Activated CD4-positive, alpha-beta T cell treated with anti-CD3 and anti-CD28 coated beads, Interleukin-2, amount 10 ng/mL, durations not matched to agents 7 days and 5 days (primary cell): ENCODE results near the gene EMID1. TPM values are rescaled to one million over a fixed set of nuclear protein-coding genes. Genes with fewer than 3 reads are reported as not detected.

Experiments
- CTCF ChIA-PET: fragments of 350-600 bp; sonication (Branson Sonifier 250); formaldehyde crosslinking; loops from one replicate; lab custom pipeline; 2021; ENCODE audit warnings: antibody characterized with exemption; lab: Charles Lee
- POLR2A ChIA-PET: fragments of 350-600 bp; sonication (Branson Sonifier 250); formaldehyde crosslinking; loops from one replicate; lab custom pipeline; 2021; ENCODE audit warnings: antibody characterized with exemption; lab: Charles Lee
- DNase-seq: peaks from one replicate; pipeline ENCODE4 v3.0.0-alpha.2; 2020
- H3K27ac Mint-ChIP-seq: one replicate; pipeline ENCODE4 v1.8.0; 2021; ENCODE audit warnings: mild to moderate bottlenecking, moderate library complexity, mixed read lengths
- H3K27me3 Mint-ChIP-seq: one replicate; pipeline ENCODE4 v1.8.0; 2021; ENCODE audit warnings: mixed read lengths
- H3K36me3 Mint-ChIP-seq: one replicate; pipeline ENCODE4 v1.8.0; 2021; ENCODE audit warnings: low read depth, mixed read lengths
- H3K4me1 Mint-ChIP-seq: one replicate; pipeline ENCODE4 v1.8.0; 2021; ENCODE audit warnings: mixed read lengths
- H3K4me3 Mint-ChIP-seq: one replicate; pipeline ENCODE4 v1.8.0; 2021; ENCODE audit warnings: mild to moderate bottlenecking, moderate library complexity, mixed read lengths
- H3K9me3 Mint-ChIP-seq: one replicate; pipeline ENCODE4 v1.8.0; 2021; ENCODE audit warnings: mixed read lengths
- total RNA-seq, 2 experiments: library from RNA; stranded (reverse); gene quantifications; one replicate each; pipeline ENCODE4 v1.2.3, GENCODE V29; 2021

Gene EMID1
- total RNA-seq, 2 experiments from 2014 or later = not detected

DNA sequence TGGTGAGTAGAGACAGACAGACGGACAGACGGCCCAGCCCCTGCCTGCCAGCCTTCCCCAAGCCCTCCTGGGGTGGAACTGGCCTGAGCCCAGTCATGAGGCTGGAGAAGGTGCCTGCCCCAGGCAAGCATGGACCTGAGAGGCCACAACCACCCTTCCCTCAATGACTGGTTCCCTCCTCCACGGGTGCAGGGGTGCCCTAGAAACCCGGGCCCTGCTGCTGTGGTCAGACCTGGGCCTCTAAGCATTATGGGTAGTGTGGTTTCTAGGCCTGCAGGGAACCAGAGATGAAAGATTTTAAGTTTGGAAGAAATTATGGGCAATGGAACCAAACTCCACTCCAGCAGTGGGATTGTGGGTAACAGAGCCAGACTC is 48.6 kb downstream of the EMID1 start:
- ChIA-PET POLR2A (no interaction called here), CTCF (no interaction called here)
- no peaks in the 10 kb centered on the region for H3K36me3 Mint-ChIP-seq
- no peaks in the 10 kb centered on the region for H3K9me3 Mint-ChIP-seq
- no peak for DNase-seq
- peaks cover 2% of the 10 kb centered on the region for H3K27me3 Mint-ChIP-seq
- peaks cover 9% of the 10 kb centered on the region for H3K4me1 Mint-ChIP-seq
- H3K27ac Mint-ChIP-seq = no peak overlapping the region
- no peak overlapping the region for H3K4me3 Mint-ChIP-seq

DNA sequence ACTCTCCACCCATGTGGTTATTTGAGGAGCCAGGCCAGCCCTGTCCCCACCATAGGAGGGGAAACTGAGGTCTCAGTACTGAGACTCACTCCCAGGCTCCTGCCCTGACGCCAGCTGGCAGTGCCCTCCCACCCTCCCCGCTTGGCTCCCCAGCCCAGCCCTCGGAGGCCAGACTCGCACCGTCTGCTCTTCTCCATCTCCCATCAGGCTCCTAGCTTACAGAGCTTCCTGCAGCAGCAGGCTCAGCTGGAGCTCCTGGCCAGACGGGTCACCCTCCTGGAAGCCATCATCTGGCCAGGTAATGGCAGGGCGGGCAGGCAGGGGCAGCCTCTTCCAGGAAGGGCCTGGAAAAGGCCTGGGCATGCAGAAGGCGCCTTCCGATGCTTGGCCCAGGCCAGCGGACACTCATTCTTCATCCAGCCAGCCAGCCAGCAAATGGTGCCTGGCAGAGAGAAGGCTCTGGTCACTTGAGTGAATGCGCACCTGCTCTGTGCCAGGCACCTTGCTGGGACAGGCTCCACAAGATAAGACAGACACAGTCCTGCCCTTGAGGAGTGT is 49.4 kb downstream of the EMID1 start:
- Mint-ChIP-seq H3K27me3 (peaks cover 2% of the 10 kb centered on the region), H3K9me3 (no peaks in the 10 kb centered on the region), H3K4me1 (peaks cover 9% of the 10 kb centered on the region), H3K36me3 (no peaks in the 10 kb centered on the region), H3K27ac (no peak overlapping the region), H3K4me3 (no peak overlapping the region)
- DNase-seq = no peak
- POLR2A ChIA-PET = no interaction called here
- CTCF ChIA-PET = no interaction called here

DNA sequence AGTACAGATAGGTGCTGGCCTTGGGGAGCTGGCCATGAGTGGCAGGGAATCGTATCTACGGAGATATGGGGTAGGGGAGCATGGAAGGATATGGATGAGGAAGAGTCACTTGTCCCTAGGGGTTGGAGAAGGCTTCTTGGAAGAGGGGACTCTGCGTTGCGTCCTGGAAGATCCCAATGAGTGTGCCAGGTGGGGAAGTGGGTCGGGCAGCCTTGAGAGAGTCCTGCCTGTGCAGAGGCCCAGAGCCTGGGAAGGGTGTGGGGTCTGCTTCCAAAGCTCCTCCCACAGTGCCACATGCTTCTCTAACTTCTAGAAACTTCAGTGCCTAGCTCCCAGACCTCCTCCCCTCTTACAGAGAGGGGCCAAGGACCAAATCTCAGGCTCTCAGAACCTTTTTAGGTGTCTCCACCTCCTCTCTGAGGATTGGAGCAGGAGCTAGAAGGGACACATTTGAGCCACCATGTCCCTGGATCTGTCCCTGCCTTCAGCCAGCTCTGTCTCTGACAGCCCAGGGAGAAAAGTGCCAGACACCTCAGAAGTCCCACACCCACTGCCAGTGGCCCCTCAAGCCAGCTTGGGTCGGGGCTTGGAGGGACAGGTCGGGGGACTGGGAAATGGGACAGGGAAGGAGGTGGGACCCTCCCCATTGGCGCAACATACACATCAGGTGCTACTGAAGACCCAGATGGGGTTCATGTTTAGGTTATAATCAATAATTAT is 51.1 kb downstream of the EMID1 start:
- ChIA-PET CTCF (interaction anchor here (0.5 to 1.4 kb wide), 4 partner anchors 11 to 226 kb away, joined by 3 to 6 read pairs (median 3); no protein-coding TSS in a partner anchor), POLR2A (no interaction called here)
- no peak overlapping the region for H3K27ac Mint-ChIP-seq
- no peak overlapping the region for H3K4me3 Mint-ChIP-seq
- no peaks in the 10 kb centered on the region for H3K9me3 Mint-ChIP-seq
- no peaks in the 10 kb centered on the region for H3K36me3 Mint-ChIP-seq
- peaks cover 9% of the 10 kb centered on the region for H3K4me1 Mint-ChIP-seq
- no peak for DNase-seq
- peaks cover 2% of the 10 kb centered on the region for H3K27me3 Mint-ChIP-seq

DNA sequence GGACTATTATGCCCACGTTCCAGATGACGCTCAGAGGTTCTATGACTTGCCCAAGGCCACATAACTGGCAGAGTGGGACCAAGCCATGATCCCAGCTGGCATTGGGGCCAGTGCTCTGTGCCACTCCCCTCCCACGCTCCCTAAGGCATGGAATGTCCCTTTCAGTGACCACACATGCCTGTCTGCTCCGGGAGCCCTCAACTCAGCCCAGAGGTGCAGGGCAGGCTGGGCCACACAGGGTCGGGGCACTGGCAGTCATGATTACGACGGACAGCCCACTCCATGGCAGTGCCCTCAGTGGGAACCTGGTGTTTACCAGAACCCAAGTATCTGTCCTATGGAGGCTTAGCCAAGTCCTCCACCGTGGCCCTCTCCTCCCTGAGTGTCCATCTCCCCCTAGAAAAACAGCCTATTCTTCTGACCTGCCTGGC is 52.1 kb downstream of the EMID1 start:
- Mint-ChIP-seq H3K4me3 (no peak overlapping the region), H3K27ac (no peak overlapping the region), H3K27me3 (no peaks in the 10 kb centered on the region), H3K9me3 (no peaks in the 10 kb centered on the region), H3K36me3 (no peaks in the 10 kb centered on the region), H3K4me1 (peaks cover 9% of the 10 kb centered on the region)
- POLR2A ChIA-PET = no interaction called here
- CTCF ChIA-PET = no interaction called here
- no peak for DNase-seq

DNA sequence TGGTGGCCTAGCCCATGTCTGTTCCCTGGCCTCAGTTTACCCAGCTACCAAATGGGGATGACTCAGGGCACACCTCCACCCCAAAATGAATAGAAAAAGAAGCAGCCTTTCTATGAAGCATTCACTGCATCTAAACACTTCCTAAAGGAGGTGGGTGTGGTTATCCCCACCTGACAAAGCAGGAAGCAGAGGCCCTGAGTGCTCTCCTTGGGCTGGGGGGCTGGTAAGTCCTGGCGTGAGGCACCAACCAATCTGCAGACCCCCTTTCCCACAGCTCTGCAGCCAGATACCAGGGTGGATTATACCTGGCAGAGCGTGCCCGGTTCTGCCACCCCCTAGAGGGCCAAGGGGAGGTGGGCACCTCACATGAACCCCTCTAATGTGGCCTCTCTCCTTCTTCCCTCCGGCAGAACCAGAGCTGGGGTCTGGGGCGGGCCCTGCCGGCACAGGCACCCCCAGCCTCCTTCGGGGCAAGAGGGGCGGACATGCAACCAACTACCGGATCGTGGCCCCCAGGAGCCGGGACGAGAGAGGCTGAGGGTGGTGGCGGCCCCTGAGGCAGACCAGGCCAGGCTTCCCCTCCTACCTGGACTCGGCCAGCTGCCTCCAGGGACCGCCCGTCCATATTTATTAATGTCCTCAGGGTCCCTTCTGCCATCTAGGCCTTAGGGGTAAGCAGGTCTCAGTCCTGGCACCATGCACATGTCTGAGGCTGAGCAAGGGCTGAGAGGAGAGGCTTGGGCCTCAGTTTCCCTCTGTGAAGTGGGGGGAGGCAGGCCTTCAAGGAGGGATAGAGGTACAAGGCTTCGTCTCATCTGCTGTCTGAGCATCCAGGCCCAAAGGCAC is 52.9 kb downstream of the EMID1 start:
- H3K36me3 Mint-ChIP-seq = no peaks in the 10 kb centered on the region
- POLR2A ChIA-PET = no interaction called here
- H3K9me3 Mint-ChIP-seq = no peaks in the 10 kb centered on the region
- H3K27ac Mint-ChIP-seq = no peak overlapping the region
- H3K27me3 Mint-ChIP-seq = no peaks in the 10 kb centered on the region
- H3K4me1 Mint-ChIP-seq = peaks cover 9% of the 10 kb centered on the region
- no peak for DNase-seq
- no peak overlapping the region for H3K4me3 Mint-ChIP-seq
- CTCF ChIA-PET = interaction anchor here (0.6 to 1.4 kb wide), 2 partner anchors 13 to 49 kb away, joined by 3 to 5 read pairs; no protein-coding TSS in a partner anchor

DNA sequence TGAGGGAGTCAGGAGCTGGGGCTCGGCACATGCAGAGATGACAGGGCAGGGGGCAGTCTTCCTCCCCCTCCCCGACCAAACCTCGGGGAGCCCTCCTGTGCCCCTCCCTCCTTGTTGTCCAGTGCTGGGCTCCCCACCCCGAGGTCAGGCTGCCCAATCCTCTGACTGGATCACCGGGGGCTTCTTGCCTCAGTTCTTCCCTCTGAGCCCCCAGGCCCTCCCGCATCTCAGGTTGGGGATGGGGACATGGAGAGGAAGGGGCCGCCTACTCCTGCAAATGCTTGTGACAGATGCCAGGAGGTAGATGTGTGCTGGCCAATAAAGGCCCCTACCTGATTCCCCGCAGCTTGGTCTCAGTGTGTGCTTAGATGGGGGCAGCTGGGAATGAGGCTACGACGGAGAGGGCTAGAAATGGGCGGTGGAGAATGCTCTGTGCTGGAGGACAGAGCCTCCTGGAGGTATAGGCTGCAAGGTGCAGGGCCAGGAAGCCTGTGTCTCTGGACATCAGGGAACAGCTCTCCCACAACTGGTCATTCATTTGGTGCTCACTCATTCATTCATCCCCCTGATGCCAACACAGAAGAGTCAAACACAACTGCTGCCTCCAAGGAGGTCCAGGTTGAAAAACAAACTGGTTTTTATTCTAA is 53.7 kb downstream of the EMID1 start:
- POLR2A ChIA-PET = no interaction called here

DNA sequence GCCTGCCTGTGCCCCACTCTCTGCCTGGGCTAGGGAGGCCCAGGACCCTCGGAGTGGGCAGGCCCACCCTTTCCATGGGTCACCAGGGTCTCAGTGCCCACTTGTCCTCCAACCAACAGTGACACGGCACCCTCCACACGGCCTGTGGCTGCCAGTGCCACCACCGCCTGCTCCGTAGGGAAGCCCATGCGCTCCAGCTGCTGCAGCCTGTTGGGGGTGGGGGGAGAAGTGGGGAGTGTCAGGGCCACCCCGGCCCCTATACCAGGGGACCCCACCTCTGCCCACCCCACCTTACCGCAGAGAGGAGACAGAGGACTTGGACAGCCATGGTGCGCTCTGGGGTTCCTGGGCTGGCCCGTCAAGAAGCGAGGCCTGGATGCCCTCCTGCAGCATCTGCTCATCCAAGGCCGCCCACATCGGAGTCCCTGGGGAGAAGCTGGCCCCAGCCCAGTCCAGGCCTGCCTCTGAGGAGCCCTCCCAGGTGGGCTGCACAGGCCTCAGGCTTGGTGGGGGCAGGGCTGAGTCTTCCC is 54.4 kb downstream of the EMID1 start:
- H3K4me1 Mint-ChIP-seq = peaks cover 3% of the 10 kb centered on the region
- ChIA-PET CTCF (no interaction called here), POLR2A (no interaction called here)
- H3K4me3 Mint-ChIP-seq = no peak overlapping the region
- H3K27ac Mint-ChIP-seq = no peak overlapping the region
- H3K9me3 Mint-ChIP-seq = no peaks in the 10 kb centered on the region
- H3K27me3 Mint-ChIP-seq = no peaks in the 10 kb centered on the region
- DNase-seq = no peak
- no peaks in the 10 kb centered on the region for H3K36me3 Mint-ChIP-seq

More for the DNA sequence above, 53.7 kb downstream of the EMID1 start:
- Mint-ChIP-seq H3K9me3 (no peaks in the 10 kb centered on the region), H3K4me3 (no peak overlapping the region), H3K36me3 (no peaks in the 10 kb centered on the region), H3K27me3 (no peaks in the 10 kb centered on the region), H3K4me1 (peaks cover 6% of the 10 kb centered on the region), H3K27ac (no peak overlapping the region)
- CTCF ChIA-PET = interaction anchor here (0.6 to 1.4 kb wide), 2 partner anchors 14 to 50 kb away, joined by 3 to 5 read pairs; no protein-coding TSS in a partner anchor
- no peak for DNase-seq

DNA sequence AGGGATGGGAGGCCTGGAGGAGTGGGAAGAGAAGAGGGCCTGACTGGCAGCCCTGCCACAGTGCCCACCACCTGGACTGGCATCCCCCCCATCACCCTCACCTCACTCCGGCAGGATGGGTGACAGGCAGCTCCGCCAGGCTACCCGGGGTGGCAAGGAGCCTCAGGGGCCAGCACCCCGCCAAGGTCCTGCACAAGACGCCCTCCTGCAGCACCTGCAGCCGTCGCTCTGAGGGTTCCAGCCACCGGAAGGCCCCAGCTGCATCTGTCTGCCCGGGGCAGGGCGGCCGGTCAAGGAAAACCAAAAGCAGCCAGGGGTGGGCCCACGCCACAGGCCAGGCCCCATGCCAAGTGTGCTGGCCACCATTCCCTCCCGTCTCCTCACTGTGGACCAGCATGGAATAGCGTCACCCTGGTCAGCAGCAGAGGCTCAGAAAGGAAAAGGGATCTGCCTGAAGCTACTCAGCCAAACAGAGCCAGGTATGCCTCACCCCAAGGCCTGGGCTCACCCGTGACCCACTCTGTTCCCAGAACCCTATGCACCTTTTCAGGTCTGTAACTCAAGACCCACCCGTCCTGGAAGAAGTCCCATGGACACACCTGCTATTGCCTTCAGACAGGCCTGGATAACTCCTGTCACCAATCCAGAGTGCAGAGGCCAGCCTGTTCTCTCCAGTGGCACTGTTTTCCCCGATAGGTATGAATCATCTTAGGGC is 55.1 kb downstream of the EMID1 start:
- CTCF ChIA-PET = no interaction called here
- Mint-ChIP-seq H3K27me3 (no peaks in the 10 kb centered on the region), H3K9me3 (no peaks in the 10 kb centered on the region), H3K27ac (no peak overlapping the region), H3K36me3 (no peaks in the 10 kb centered on the region), H3K4me1 (peaks cover 3% of the 10 kb centered on the region), H3K4me3 (no peak overlapping the region)
- POLR2A ChIA-PET = no interaction called here
- no peak for DNase-seq

DNA sequence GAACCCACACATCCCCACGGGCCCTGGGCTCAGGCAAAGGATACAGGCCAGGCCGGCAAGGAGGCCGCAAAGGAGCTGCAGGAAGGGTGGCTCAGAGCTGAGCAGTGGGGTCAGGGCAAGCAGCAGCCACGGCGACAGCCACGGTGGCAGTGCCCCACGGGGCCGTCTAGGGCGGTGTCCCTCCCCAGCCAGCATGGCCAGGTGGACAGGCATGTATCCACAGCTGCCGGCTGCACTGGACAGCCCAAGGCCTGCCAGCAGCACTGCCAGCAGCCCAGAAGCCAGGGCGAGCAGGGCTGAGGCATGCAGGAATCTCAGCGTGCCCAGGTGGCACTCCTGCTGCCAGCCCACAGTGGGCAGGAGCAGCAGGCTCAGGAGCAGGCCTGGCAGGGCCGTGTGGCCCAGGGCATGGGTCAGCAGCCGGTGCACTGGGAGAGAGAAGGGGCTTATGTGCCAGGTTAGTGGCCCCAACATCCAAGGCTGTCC is 58.1 kb downstream of the EMID1 start:
- H3K9me3 Mint-ChIP-seq = no peaks in the 10 kb centered on the region
- no peaks in the 10 kb centered on the region for H3K27me3 Mint-ChIP-seq
- H3K27ac Mint-ChIP-seq = no peak overlapping the region
- ChIA-PET POLR2A (no interaction called here), CTCF (no interaction called here)
- no peak overlapping the region for H3K4me3 Mint-ChIP-seq
- H3K36me3 Mint-ChIP-seq = peaks cover 12% of the 10 kb centered on the region
- no peak for DNase-seq
- H3K4me1 Mint-ChIP-seq = peaks cover 12% of the 10 kb centered on the region

DNA sequence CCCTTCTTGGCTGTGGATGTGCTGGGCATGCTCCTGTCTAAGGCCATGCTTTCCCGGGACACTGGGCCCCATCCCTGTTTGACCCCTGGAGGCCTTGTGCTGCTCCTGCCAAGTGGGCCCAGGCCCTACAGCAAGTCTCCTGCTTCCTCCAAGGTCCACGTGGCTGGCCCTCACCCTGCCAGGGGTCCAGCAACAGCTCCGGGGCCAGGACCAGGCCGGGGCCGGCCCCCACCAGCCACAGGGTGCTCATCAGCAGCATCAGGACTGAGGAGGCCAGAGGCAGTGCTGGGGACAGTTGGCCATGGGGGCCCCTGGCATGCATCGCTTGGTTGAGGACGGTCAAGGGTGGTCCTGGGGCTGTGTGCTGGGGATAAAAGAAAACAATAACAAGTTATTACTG is 59.6 kb downstream of the EMID1 start:
- Mint-ChIP-seq H3K4me1 (peaks cover 16% of the 10 kb centered on the region), H3K9me3 (no peaks in the 10 kb centered on the region), H3K36me3 (peaks cover 26% of the 10 kb centered on the region), H3K27ac (no peak overlapping the region), H3K27me3 (no peaks in the 10 kb centered on the region), H3K4me3 (no peak overlapping the region)
- POLR2A ChIA-PET = no interaction called here
- no peak for DNase-seq
- CTCF ChIA-PET = no interaction called here

DNA sequence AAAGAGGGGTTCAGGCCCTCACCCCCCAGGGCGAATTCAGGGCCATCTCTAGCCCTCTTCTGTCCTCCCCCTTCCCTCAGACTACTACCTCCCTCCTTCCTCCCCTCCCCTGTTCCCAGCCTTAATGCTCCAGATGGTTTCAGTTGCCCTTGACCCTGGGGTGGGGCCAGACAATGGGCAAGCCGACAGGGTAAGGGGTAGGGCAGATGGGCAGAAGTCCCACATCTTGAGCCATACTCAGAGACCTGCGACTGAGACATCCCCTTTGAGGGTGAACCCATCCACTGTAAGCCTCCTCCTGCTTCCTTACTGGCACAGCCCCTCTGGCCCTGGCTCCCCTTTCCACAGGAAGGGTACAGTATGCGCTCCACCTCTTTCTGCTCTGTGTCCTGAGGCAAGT is 60.2 kb downstream of the EMID1 start:
- no peak overlapping the region for H3K27ac Mint-ChIP-seq
- peaks cover 32% of the 10 kb centered on the region for H3K36me3 Mint-ChIP-seq
- POLR2A ChIA-PET = no interaction called here
- H3K27me3 Mint-ChIP-seq = no peaks in the 10 kb centered on the region
- H3K9me3 Mint-ChIP-seq = no peaks in the 10 kb centered on the region
- DNase-seq = no peak
- CTCF ChIA-PET = interaction anchor here (0.8 kb wide), 1 partner anchor 14 kb away, joined by 4 read pairs; no protein-coding TSS in a partner anchor
- H3K4me1 Mint-ChIP-seq = peaks cover 22% of the 10 kb centered on the region
- H3K4me3 Mint-ChIP-seq = no peak overlapping the region
